Ishikawa (cell line): ENCODE measurements around the gene DST.

Source experiments
- CEBPB ChIP-seq: IDR thresholded peaks from 2 replicates; pipeline ENCODE4 v1.6.1; 2012
- CREB1 ChIP-seq: IDR thresholded peaks from 2 replicates; pipeline ENCODE4 v1.6.1; 2012; ENCODE audit warnings: low read depth
- EGR1 ChIP-seq: IDR thresholded peaks from 2 replicates; pipeline ENCODE4 v1.6.1; 2012
- EP300 ChIP-seq: IDR thresholded peaks from 2 replicates; pipeline ENCODE4 v1.6.1; 2012; ENCODE audit warnings: borderline replicate concordance
- FOXM1 ChIP-seq: IDR thresholded peaks from 2 replicates; pipeline ENCODE4 v1.6.1; 2012; ENCODE audit warnings: low read depth, borderline replicate concordance
- NFIC ChIP-seq: IDR thresholded peaks from 2 replicates; pipeline ENCODE4 v1.6.1; 2012
- RAD21 ChIP-seq: IDR thresholded peaks from 2 replicates; pipeline ENCODE4 v1.6.1; 2012; ENCODE audit warnings: low read depth
- TAF1 ChIP-seq: IDR thresholded peaks from 2 replicates; pipeline ENCODE4 v1.6.1; 2012; ENCODE audit warnings: low read depth, mild to moderate bottlenecking
- TCF12 ChIP-seq: IDR thresholded peaks from 2 replicates; pipeline ENCODE4 v1.6.1; 2012; ENCODE audit warnings: low read depth
- TEAD4 ChIP-seq: IDR thresholded peaks from 2 replicates; pipeline ENCODE4 v1.6.1; 2012
- YY1 ChIP-seq: IDR thresholded peaks from 2 replicates; pipeline ENCODE4 v1.6.1; 2012; ENCODE audit warnings: low read depth
- ZBTB7A ChIP-seq: IDR thresholded peaks from 2 replicates; pipeline ENCODE4 v1.6.1; 2012; ENCODE audit warnings: low read depth
- TF ChIP-seq, protein P1 (sequence below): IDR thresholded peaks from 2 replicates; pipeline ENCODE4 v1.6.1; 2012; ENCODE audit warnings: low read depth, mild to moderate bottlenecking
- TF ChIP-seq, protein P2 (sequence below): IDR thresholded peaks from 2 replicates; pipeline ENCODE4 v1.6.1; 2012
- TF ChIP-seq, protein P3 (sequence below): IDR thresholded peaks from 2 replicates; pipeline ENCODE4 v1.6.1; 2012

The DST gene

DNA sequence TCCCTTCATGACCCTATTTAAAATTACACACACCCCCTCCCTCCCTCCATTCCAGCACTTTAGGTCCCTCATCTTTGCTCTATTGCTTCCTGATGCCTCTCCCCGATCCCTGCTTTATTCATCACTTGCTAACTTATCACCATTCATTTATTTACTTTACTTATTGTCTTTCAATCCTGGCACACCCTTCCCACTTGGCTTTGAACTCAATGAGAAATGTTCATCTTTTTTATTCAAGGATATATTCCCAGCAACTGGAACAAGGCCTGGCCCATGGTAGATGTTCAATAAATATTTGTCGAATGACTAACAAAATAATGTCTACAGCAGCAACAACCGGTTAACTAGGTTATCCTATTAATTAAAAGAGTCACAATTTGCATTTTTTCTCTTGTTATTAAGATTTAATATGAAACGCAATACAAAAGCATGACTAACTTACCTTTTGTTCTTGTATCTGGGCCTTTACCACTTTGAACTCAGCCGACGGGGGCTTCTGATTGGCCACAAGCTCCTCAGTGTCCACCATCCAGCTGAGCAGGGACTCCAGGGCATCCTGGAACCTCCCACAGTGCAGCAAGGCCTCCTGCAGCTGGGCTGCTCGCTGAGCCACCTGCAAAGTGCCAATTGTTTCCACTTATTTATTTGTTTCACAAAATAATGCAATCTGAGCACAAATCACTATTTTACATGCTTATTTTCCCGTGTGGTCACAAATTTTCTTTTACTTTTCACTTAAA, 107.8 kb downstream of the DST start:
- TF ChIP-seq TEAD4: no peak

DNA sequence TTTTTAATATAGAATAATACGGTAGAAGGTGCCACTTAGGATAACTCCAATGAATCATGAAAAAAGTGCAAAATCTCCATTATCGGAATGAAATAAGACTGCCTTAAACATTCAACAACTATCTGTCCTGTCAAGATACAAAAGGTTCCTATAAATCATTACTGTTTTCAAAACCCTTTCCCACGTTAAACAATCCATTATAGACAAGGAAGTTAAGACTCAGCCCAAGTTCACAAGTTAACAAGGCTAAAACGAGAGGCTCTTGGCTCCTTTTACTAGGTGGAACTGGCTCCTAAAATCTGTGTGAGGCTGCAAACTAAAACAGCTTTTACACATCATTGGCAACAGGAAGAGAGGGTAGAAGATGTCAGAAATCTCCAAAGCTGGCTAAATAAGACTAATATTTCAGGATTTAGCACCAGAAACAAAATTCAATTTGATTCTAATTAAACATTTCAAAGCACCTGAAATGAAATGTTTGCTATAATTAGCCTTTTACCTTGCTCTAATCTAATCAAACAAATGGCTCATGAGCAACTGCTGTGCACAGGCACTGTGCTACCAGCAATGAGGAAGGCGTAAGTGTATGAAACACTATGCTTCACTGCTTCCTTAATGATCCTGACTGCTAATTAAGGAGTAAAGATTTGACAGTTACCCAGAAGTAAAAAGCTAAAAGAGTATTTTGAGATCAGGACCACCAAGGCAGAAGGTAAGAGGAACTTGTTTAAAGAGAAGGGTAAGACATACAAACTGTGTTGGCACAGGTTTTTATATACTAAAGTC, 109.7 kb downstream of the DST start:
- TF ChIP-seq, protein P1, sequence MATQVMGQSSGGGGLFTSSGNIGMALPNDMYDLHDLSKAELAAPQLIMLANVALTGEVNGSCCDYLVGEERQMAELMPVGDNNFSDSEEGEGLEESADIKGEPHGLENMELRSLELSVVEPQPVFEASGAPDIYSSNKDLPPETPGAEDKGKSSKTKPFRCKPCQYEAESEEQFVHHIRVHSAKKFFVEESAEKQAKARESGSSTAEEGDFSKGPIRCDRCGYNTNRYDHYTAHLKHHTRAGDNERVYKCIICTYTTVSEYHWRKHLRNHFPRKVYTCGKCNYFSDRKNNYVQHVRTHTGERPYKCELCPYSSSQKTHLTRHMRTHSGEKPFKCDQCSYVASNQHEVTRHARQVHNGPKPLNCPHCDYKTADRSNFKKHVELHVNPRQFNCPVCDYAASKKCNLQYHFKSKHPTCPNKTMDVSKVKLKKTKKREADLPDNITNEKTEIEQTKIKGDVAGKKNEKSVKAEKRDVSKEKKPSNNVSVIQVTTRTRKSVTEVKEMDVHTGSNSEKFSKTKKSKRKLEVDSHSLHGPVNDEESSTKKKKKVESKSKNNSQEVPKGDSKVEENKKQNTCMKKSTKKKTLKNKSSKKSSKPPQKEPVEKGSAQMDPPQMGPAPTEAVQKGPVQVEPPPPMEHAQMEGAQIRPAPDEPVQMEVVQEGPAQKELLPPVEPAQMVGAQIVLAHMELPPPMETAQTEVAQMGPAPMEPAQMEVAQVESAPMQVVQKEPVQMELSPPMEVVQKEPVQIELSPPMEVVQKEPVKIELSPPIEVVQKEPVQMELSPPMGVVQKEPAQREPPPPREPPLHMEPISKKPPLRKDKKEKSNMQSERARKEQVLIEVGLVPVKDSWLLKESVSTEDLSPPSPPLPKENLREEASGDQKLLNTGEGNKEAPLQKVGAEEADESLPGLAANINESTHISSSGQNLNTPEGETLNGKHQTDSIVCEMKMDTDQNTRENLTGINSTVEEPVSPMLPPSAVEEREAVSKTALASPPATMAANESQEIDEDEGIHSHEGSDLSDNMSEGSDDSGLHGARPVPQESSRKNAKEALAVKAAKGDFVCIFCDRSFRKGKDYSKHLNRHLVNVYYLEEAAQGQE: no peak
- no peak for TF ChIP-seq NFIC
- TF ChIP-seq, protein P2, sequence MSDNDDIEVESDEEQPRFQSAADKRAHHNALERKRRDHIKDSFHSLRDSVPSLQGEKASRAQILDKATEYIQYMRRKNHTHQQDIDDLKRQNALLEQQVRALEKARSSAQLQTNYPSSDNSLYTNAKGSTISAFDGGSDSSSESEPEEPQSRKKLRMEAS: no peak
- no peak for TF ChIP-seq RAD21
- no peak for TF ChIP-seq EP300
- TF ChIP-seq TCF12: no peak
- no peak for TF ChIP-seq TAF1
- TF ChIP-seq ZBTB7A: no peak
- no peak for TF ChIP-seq YY1
- TF ChIP-seq, protein P3, sequence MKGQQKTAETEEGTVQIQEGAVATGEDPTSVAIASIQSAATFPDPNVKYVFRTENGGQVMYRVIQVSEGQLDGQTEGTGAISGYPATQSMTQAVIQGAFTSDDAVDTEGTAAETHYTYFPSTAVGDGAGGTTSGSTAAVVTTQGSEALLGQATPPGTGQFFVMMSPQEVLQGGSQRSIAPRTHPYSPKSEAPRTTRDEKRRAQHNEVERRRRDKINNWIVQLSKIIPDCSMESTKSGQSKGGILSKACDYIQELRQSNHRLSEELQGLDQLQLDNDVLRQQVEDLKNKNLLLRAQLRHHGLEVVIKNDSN: no peak
- no peak for TF ChIP-seq FOXM1
- no peak for TF ChIP-seq EGR1
- no peak for TF ChIP-seq CEBPB
- no peak for TF ChIP-seq TEAD4

DNA sequence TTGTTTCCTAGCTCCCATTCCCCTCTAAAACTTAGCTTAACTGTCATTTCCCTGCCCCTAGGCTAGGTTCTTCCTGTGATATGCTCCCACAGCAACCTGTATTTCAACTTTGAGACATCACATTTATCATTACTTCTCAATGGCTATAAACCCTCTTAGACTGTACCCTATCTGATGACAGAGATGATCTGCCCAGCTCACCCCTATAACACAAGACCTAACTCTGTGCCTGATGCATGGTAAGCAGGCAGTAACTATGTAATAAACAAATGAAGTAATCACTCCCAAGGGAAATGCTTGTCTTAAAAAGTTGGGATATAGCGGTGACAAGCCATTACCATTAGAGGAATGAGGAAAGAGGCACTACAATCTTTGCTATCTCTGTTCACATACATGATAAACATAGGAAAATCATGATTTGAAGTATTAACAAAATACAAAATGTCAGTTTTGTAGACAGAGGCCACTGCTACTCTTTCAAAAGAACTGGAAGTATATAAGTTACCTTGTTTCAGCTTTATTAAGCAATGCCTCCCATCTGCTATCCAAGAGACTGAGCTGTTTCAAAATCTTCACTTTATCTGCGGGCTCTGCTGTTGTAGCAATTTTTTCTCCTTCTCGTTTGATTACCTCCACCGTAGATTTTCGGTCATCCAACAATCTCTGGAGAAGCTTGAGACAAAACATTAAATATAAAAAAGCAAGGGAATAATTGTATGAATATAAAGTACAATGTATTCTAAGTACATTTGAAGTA, 110.7 kb downstream of the DST start:
- TF ChIP-seq, protein P2: no peak
- TF ChIP-seq RAD21: no peak
- no peak for TF ChIP-seq TEAD4
- TF ChIP-seq, protein P3: no peak
- no peak for TF ChIP-seq TCF12
- TF ChIP-seq YY1: no peak
- no peak for TF ChIP-seq ZBTB7A
- TF ChIP-seq FOXM1: no peak
- TF ChIP-seq, protein P1: no peak
- TF ChIP-seq NFIC: no peak
- no peak for TF ChIP-seq CREB1
- no peak for TF ChIP-seq CEBPB
- TF ChIP-seq EGR1: no peak
- no peak for TF ChIP-seq TAF1
- TF ChIP-seq EP300: no peak

DNA sequence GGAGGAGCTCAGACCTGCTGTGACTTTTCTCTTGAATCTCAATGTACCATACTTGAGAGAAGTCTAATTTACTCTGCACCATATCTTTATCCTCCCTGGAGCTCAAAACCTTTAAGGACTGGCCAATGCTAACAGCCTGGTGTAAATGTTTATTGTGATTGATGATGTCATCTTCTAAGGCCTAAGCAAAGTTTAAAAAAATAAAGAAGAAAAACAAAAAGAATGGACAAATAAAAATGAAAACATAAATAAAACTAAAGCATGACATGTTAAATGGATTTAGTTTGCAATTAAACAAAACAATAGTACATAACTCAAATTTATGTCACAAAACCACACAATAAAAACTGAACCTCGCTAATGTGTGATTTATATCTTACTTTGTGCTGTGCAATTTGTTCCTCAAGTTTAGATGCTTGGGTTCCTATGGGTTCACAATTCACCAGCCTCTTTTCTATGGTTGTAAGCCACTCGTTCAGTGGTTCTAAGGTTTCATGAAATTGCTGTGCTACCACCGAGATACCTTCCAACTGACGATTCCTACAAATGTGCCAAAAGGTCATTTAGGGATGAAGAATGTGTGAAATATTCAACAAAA, 113.0 kb downstream of the DST start:
- no peak for TF ChIP-seq CREB1
- TF ChIP-seq, protein P2: no peak
- no peak for TF ChIP-seq EGR1
- no peak for TF ChIP-seq TEAD4
- no peak for TF ChIP-seq EP300
- TF ChIP-seq, protein P1: no peak
- no peak for TF ChIP-seq RAD21
- TF ChIP-seq FOXM1: no peak
- TF ChIP-seq TAF1: no peak
- TF ChIP-seq ZBTB7A: no peak
- no peak for TF ChIP-seq YY1
- no peak for TF ChIP-seq CEBPB
- no peak for TF ChIP-seq TCF12
- TF ChIP-seq NFIC: no peak
